GM12891 (cell line): ENCODE data around the gene OIT3.

Source experiments
- POLR2A ChIP-seq: IDR thresholded peaks from 2 replicates; pipeline ENCODE4 v1.6.1; 2011; ENCODE audit warnings: low read depth, low read length, control low read depth
- POLR2AphosphoS5 ChIP-seq: IDR thresholded peaks from 2 replicates; pipeline ENCODE4 v1.6.1; 2011; ENCODE audit warnings: low read depth, low read length, control low read depth
- SPI1 ChIP-seq: IDR thresholded peaks from 2 replicates; pipeline ENCODE4 v1.6.1; 2011; ENCODE audit warnings: low read depth, low read length, control low read depth
- TAF1 ChIP-seq: IDR thresholded peaks from 2 replicates; pipeline ENCODE4 v1.6.1; 2011; ENCODE audit warnings: low read depth, low read length, control low read depth

DNA sequence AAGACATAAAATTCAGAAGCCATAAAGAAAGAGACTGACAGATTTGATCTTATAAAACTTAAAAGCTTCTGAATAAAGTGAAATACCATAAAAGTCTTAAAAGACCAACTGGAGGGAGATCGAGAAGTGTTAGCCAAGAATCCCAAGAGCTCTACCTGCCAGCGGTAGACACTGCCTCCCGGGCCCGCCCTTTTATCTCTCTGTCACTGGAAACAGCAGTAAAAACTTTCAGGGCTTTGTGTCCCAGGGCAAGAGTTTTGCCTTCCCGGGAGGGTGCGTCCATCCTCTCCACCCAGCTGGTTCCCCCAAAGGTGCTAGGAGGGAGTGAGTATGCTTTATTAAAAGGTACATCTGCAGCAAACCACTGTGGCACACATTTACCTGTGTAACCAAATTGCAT is 55.2 kb downstream of the OIT3 start:
- TF ChIP-seq POLR2AphosphoS5 = no peak
- no peak for TF ChIP-seq POLR2A
- no peak for TF ChIP-seq TAF1
- no peak for TF ChIP-seq SPI1
